Measurements from ENCODE around the gene VWA8. TPM values are rescaled to one million over a fixed set of nuclear protein-coding genes. Genes with fewer than 3 reads are reported as not detected.

The VWA8 gene
- total and polyA plus RNA-seq, 2 of the 13 experiments (the other 11 are each of a cell fraction or from before 2014, with no cell fraction given) = 9.1 to 17.3 TPM

GRCh38 chr13:42000846-42001245 lies 39.9 kb upstream of the VWA8 start:
- in situ Hi-C loops (cut with HindIII; ENCODE audit: extremely low pct_ligation_motif_present, low pct_unique_long_range_greater_than_20kb) = no loop called here

More at GRCh38 chr13:42000846-42001245, 39.9 kb upstream of the VWA8 start:
- no peak overlapping the region for H3K27ac ChIP-seq (ENCODE audit: extremely low read length, insufficient read depth, low read length)
- POLR2A ChIA-PET = no interaction called here
- no TSS peak for BruUV-seq (replicated peaks)
- H3K4me2 ChIP-seq (ENCODE audit: low read depth, low read length) = no peak overlapping the region
- DNase-seq (ENCODE audit: low spot score) (no peak), FAIRE-seq (no peak), ATAC-seq (no peak)
- no peak overlapping the region for H3K9ac ChIP-seq (ENCODE audit: insufficient read depth, low read depth, low read length)
- H4K20me1 ChIP-seq (ENCODE audit: insufficient read depth, low read length) = no peaks in the 10 kb centered on the region
- CTCF ChIA-PET (ENCODE audit: low intra/inter-chr PET ratio, low total read pairs) = no interaction called here
- H3K27me3 ChIP-seq (ENCODE audit: control insufficient read depth in 1 of 2, insufficient read depth in 2 of 2, low read length in 2 of 2) = no peaks in the 10 kb centered on the region; a peak in 1 of 5 replicates
- H3K36me3 ChIP-seq (replicated peaks in 1 of 2; ENCODE audit: control insufficient read depth in 1 of 2, insufficient read depth in 2 of 2, low read length in 2 of 2) = no peaks in the 10 kb centered on the region
- intact Hi-C loops (cut with micrococcal nuclease; ENCODE audit: unreplicated experiment) = no loop called here
- no peak overlapping the region for H3K4me3 ChIP-seq (replicated peaks in 1 of 3; ENCODE audit: insufficient read depth in 1 of 3, low read depth in 2 of 3, low read length in 3 of 3)
- TF ChIP-seq MAFK (conservative IDR thresholded peaks at IDR 0.05 in 1 of 2, IDR thresholded peaks at IDR 0.05 in 1 of 2; ENCODE audit: low read length in 2 of 2) (no peak), ASH2L (IDR thresholded peaks at IDR 0.05; ENCODE audit: insufficient read length, low read depth, low read length) (no peak), MEIS2 (CRISPR knock-in tag; IDR thresholded peaks at IDR 0.05) (no peak), DMTF1 (CRISPR knock-in tag; IDR thresholded peaks at IDR 0.05) (no peak), ZNF816 (CRISPR knock-in tag; IDR thresholded peaks at IDR 0.05; ENCODE audit: borderline replicate concordance) (no peak), ZNF597 (CRISPR knock-in tag; IDR thresholded peaks at IDR 0.05) (no peak), ZNF280D (CRISPR knock-in tag; IDR thresholded peaks at IDR 0.05) (no peak), CENPX (CRISPR knock-in tag; IDR thresholded peaks at IDR 0.05) (no peak), ARNT (IDR thresholded peaks at IDR 0.05) (no peak), ZNF75D (CRISPR knock-in tag; IDR thresholded peaks at IDR 0.05; ENCODE audit: borderline replicate concordance) (no peak), ZSCAN30 (CRISPR knock-in tag; IDR thresholded peaks at IDR 0.05) (no peak), SNAPC5 (CRISPR knock-in tag; IDR thresholded peaks at IDR 0.05; ENCODE audit: borderline replicate concordance) (no peak)
- H3K4me1 ChIP-seq (ENCODE audit: insufficient read depth, low read length) = no peaks in the 10 kb centered on the region; the same call in 1 of the 2 replicates
- H3K79me2 ChIP-seq (ENCODE audit: insufficient read depth, low read length) = no peaks in the 10 kb centered on the region
- no peaks in the 10 kb centered on the region for H3K9me3 ChIP-seq (ENCODE audit: low read length)
- H2AFZ ChIP-seq (ENCODE audit: low read length) = no peak overlapping the region
- 0% methylated on average over 2 of the region's 2 CpGs for WGBS (ENCODE audit: low lambda C conversion rate)
